GM18517 (cell line): Measurements from ENCODE around the gene RSPH10B2.
"Not testable (repeated sequence)": the region's sequence is repeated elsewhere in the genome, so short reads cannot be mapped to it uniquely, and the experiment has no call there.

Experiments
- ATAC-seq: cut with Tn5 transposase; IDR thresholded peaks from one replicate; pipeline ENCODE4 v1.9.1; 2021; ENCODE audit warnings: mild to moderate bottlenecking, moderate library complexity; ENCODE audit not compliant: unreplicated experiment

RSPH10B2 gene

GRCh38 chr7:6837081-6837480 lies 83.2 kb downstream of the RSPH10B2 start:
- ATAC-seq: not testable (repeated sequence)

GRCh38 chr7:6842278-6842921 lies 88.5 kb downstream of the RSPH10B2 start:
- not testable (repeated sequence) for ATAC-seq

- ATAC-seq: not testable (repeated sequence)
These were observed 89.2 kb downstream of the RSPH10B2 start for GRCh38 chr7:6843092-6843491.

- ATAC-seq: not testable (repeated sequence)
These were observed 89.8 kb downstream of the RSPH10B2 start for GRCh38 chr7:6843654-6844053.

- ATAC-seq: not testable (repeated sequence)
These were observed 92.1 kb downstream of the RSPH10B2 start for GRCh38 chr7:6845971-6846449.

- ATAC-seq: not testable (repeated sequence)
These were observed 93.8 kb downstream of the RSPH10B2 start for GRCh38 chr7:6847751-6848150.
